Left cardiac atrium (tissue), 4 donors: ENCODE data around the gene HPS5. TPM values are rescaled to one million over a fixed set of nuclear protein-coding genes. Genes with fewer than 3 reads are reported as not detected.
"Not testable (repeated sequence)": the region's sequence is repeated elsewhere in the genome, so short reads cannot be mapped to it uniquely, and the experiment has no call there.

Experiments
- ATAC-seq, 2 donors: fragments of 200-7000 bp; cut with Tn5 transposase; one replicate each; pipeline ENCODE4 v1.9.1; 2020; ENCODE audit warnings: mild to moderate bottlenecking in 2 of 2, moderate library complexity in 2 of 2
- DNase-seq: peaks from one replicate; pipeline ENCODE4 v3.0.0-alpha.2; 2020
- intact Hi-C, 2 donors: fragments of 100-400 bp; cut with DNase I; formaldehyde crosslinking; loops; one replicate each; pipeline versions ENCODE4 v1.14.1 to v1.15.1; 2022 to 2023
- total RNA-seq, 2 donors: library from RNA; stranded (reverse); fragmentation: NEBNext Ultra II Directional; extraction: Animal tissue kit (Norgen Biotek cat#: 25700); gene quantifications; one replicate each; pipeline ENCODE4 v1.2.1, GENCODE V29; 2021
- donor health status: DM: no; HTN: yes; CAD: no.
- donor health status: DM: no; HTN: yes; CAD: no; lungs with severe emphysema.
- donor health status: DM: yes; HTN: yes; CAD: no.
- donor health status: Dilated cardiomyopathy.

HPS5 gene
- total RNA-seq, 2 donors from 2014 or later = 10.8 to 12.7 TPM

DNA sequence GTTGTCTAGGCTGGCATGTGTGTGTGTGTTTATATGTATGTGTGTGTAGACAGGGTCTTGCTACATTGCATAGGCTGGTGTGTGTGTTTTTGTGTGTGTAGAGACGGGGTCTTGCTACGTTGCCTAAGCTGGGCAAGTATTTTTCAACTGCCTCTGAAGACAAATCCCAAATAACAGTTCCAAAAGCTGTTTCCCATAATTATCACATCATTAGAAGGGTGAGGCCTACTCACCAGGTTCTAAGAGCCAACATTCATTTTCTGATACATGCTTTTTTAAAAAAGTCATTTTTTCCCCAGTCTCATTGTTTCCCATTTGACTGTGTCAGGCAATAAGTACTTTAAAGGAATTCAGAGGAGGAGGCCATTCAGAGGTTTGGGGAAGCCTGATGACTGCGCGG lies 33.0 kb downstream of the HPS5 start:
- intact Hi-C loops = no loop called here
- no peak for ATAC-seq

GRCh38 chr11:18285841-18286240 lies 36.1 kb downstream of the HPS5 start:
- intact Hi-C loops = no loop called here
- DNase-seq (no peak), ATAC-seq (no peak)

More for the DNA sequence above, 33.0 kb downstream of the HPS5 start:
- DNase-seq = no peak

- intact Hi-C loops = no loop called here
- ATAC-seq (no peak), DNase-seq (no peak)
Observed at GRCh38 chr11:18282626-18283025, 39.3 kb downstream of the HPS5 start.

GRCh38 chr11:18280438-18281045 lies 41.4 kb downstream of the HPS5 start:
- ATAC-seq (no peak), DNase-seq (no peak)
- intact Hi-C loops = no loop called here

DNA sequence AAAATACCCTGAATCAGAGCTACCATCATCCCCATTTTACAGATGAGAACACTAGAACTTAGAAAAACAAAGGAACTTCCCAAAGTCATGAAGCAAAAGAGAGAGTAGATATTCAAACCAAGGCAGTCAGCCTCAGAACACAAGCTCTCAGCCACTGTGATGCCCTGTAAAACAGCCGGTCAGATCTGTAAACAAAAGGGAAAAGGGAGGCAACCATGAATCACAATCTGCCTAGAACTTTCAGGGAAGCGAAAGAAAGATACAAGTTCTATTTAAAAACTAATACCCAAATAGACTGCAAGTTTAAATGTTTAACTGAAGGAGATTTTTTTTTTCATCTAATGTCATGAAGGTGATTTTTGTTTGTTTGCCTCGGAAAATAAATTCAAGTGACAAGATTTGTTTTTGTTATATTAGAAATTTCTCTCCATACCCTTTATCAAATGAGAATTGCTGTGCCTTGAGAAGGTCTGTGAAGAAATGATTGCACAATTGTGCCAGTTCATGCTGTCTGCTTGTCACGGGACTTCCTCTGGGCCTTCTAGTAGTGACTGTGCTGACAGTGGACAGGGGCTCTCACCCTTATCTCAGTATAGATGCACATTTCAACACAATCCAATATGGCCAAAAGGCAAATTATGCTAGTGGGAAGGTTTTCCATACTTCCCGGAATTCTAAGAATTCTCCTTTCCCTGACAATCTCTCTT lies 44.2 kb downstream of the HPS5 start:
- intact Hi-C loops = no loop called here

DNA sequence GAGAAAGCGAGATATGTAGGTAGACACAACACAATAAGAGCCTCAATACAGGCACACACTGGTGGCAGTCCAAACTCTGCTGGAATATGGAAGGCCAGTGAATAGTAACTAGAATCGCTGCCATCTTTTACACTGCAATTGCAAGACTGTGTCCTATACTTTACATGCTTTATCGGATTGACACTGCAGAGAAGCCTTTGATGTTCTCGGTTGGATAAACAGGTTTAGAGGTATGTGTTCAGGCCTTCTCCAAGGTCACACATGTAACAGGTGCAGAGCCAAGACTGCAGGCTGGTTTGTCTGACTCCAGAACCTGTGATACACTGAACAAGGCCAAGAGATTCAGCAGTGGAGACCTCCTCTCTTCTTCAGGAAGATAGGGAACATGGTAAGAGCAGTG lies 50.7 kb downstream of the HPS5 start:
- intact Hi-C loops = no loop called here
- no peak for DNase-seq
- no peak for ATAC-seq

More for the DNA sequence above, 44.2 kb downstream of the HPS5 start:
- ATAC-seq (peak; percentile 68 to 77), DNase-seq (no peak)

DNA sequence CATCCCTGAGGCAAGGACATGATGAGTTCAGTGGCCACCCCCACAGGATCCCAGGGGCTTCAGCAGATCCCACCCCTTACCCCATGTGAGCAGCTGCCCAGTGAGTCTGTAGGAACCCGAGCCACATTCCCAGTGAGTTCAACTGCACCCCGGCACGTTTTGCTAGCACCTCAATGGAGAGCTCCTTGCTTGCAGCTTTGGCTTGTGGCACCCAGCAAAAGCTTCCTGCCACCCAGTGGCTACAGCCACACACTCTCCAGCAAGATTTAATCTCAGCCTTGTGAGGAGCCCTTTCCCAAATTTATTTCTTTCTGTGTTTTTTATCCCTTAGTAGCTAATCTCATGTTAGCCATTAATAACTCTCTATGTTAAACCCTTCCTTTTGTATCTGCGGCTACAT lies 51.8 kb downstream of the HPS5 start:
- no peak for ATAC-seq
- intact Hi-C loops = no loop called here
- no peak for DNase-seq

GRCh38 chr11:18269252-18269651 lies 52.7 kb downstream of the HPS5 start:
- ATAC-seq, DNase-seq, intact Hi-C loops: not testable (repeated sequence)

- intact Hi-C loops, DNase-seq, ATAC-seq: not testable (repeated sequence)
Observed at GRCh38 chr11:18267335-18268133, 54.4 kb downstream of the HPS5 start.

DNA sequence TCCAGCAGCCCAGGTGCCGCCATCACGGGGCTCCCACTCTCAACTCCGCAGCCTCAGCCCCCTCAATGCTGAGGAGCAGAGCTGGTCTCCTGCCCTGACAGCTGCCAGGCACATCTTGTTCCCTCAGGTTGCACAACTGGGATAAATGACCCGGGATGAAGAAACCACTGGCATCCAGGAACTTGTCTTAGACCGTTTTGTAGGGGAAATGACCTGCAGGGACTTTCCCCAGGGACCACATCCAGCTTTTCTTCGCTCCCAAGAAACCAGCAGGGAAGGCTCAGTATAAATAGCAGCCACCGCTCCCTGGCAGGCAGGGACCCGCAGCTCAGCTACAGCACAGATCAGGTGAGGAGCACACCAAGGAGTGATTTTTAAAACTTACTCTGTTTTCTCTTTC lies 56.0 kb downstream of the HPS5 start, which contains the start of gene SAA1:
TSS of gene SAA1 (plus strand) at position 316 of the 400 bp plus-strand sequence. CDS start 624 bp downstream, outside the sequence.
- intact Hi-C loops = no loop called here
- no peak for ATAC-seq
- no peak for DNase-seq

DNA sequence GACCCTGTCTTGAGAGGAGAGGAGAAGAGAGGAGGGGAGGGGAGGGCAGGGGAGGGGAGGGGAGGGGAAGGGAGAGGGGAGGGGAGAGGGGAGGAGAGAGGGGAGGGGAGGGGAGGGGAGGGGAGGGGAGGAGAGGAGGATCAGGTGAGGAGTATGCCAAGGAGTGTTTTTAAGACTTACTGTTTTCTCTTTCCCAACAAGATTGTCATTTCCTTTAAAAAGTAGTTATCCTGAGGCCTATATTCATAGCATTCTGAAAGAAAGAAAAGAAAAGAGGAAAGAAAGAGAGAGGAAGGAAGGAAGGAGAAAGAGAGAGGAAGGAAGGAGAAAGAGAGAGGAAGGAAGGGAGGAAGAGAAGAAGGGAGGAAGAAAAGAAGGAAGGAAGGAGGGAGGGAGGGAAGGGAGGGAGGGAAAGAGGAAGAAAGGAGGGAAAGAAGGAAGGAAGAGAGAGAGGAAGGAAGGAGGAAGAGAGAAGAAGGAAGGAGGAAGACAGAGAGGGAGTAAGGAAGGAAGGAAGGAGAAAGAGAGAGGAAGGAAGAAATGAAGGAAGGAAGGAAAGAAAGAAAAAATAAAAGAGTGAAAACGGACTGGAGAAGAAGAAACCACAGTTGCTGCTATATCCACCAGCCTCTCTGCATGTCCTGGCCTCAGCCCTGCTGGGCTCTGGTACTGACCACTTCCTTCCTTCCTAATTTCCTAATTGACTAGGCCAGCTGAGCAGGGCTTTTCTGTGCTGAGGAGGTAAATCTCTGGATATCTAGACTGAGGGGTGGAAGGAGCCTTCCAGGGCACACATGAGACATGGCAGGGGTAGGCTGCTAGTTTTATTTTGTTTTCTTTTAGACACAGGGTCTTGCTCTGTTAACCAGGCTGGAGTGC lies 57.0 kb downstream of the HPS5 start:
- intact Hi-C loops = no loop called here
- ATAC-seq = no peak
- no peak for DNase-seq

DNA sequence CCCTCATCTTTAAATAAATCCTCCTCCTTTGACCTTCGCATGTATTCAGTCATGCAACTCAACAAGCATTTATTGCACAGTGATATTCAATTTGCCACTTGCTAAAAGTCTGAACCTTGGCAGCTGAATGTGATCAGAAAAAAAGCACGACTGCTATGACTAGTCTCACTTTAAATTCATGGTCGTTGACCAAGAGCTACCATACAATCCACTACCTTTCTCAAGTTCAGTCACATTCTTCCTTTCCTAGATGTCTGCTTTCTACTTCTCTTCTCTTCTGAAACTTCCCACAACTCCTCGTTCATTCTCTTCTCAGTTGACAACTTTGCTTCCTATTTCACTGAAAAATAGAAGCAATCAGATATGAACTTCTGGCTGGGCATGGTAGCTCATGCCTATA lies 57.9 kb downstream of the HPS5 start:
- intact Hi-C loops = no loop called here
- DNase-seq = no peak
- no peak for ATAC-seq

DNA sequence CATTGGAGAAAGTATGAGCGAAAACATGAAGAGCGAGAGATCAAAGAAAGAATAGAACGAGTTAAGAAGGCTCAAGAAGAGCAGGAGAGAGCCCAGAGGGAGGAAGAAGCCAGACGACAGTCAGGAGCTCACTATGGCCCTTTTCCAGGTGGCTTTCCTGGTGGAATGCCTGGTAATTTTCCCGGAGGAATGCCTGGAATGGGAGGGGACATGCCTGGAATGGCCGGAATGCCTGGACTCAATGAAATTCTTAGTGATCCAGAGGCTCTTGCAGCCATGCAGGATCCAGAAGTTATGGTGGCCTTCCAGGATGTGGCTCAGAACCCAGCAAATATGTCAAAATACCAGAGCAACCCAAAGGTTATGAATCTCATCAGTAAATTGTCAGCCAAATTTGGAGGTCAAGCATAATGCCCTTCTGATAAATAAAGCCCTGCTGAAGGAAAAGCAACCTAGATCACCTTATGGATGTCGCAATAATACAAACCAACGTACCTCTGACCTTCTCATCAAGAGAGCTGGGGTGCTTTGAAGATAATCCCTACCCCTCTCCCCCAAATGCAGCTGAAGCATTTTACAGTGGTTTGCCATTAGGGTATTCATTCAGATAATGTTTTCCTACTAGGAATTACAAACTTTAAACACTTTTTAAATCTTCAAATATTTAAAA lies 59.1 kb downstream of the HPS5 start:
- ATAC-seq, DNase-seq, intact Hi-C loops: not testable (repeated sequence)

DNA sequence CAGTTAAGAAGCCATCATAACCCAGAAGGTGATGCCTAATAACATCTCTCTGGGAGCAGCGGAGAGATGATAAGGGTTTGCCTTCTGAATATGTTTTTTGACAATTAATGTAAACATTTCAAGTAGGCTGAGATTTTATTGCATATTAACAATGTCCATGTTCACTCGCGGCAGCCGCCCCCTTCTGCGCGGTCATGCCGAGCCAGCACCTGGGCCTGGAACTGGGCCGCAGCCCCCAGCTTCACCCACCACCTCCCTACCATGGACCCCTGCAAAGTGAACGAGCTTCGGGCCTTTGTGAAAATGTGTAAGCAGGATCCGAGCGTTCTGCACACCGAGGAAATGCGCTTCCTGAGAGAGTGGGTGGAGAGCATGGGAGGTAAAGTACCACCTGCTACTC lies 60.2 kb downstream of the HPS5 start:
- intact Hi-C loops = no loop called here
- DNase-seq (no peak), ATAC-seq (no peak)

DNA sequence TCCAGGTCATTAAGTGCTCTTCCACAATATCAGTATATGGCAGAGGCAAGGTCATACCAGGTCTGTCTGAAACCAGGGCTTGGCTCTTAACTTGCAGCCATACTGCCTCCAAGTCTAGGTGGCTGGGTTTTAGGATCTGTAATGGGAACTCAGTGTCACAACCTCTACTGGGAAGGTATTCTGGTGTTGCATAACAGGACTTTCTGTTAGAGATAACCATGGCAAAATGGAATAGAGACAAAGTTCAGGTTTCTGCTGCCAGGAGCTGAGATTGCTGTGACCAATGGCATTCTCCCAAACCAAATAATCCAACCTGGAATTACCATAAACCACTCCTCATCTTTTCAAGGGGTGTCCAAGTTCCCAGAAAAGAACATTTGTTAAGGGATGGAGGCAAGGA lies 62.7 kb downstream of the HPS5 start:
- intact Hi-C loops = no loop called here
- DNase-seq (no peak), ATAC-seq (no peak)

DNA sequence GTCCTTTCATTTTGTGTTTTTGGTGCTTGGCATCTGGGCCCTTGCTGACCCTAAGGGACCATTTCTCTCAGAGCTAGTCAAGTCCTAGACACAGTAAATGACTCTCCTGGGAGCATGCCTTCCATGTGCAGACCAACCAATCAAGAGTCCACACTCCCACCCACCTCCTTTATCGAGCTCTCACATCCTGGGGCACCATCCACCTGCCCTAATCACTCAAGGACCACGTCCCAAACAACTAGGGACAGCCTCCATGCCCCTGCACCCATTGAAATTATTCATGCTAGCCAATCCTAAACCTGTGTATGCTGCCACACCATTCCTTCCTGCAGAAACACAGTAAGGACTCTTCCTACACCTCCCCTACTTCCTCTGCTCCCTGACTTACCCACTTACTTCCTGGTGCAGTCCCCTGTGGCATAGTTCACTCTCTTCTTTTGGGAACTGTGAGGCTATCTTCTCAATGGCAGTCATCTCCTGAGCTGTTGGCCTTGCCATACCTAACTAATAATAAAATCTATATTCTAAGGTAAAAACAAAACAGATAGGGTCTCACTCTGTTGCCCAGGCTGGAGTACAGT lies 67.1 kb downstream of the HPS5 start:
- intact Hi-C loops = no loop called here
- no peak for DNase-seq
- ATAC-seq = peak in 1 of 2 donors; percentile 23

GRCh38 chr11:18253778-18254338 lies 68.1 kb downstream of the HPS5 start:
- ATAC-seq (no peak), DNase-seq (no peak)
- intact Hi-C loops = no loop called here

- intact Hi-C loops = no loop called here
- ATAC-seq (no peak), DNase-seq (no peak)
Observed at GRCh38 chr11:18253233-18253632, 68.7 kb downstream of the HPS5 start.
